Measurements from ENCODE around the gene TSNAXIP1. TPM values are rescaled to one million over a fixed set of nuclear protein-coding genes. Genes with fewer than 3 reads are reported as not detected.

Gene TSNAXIP1
- total and polyA plus RNA-seq, 4 donors = 0.09 to 1.5 (median 0.69) TPM

- Histone ChIP-seq H3K27ac (ENCODE audit: low read depth in 1 of 2, low read length in 2 of 2) (no peak overlapping the region), H3K36me3 (ENCODE audit: control insufficient read depth in 4 of 4, insufficient read depth in 3 of 4, low read depth in 1 of 4, low read length in 3 of 4) (peaks cover 0 to 25% (median 19%) of the 10 kb centered on the region in 4 donors), H3K9me3 (ENCODE audit: control insufficient read depth in 4 of 4, low read length in 3 of 4) (no peaks in the 10 kb centered on the region), H3K9ac (ENCODE audit: low read depth in 1 of 2, low read length in 2 of 2) (peak overlapping the region; percentile 74 to 85), H3K4me1 (ENCODE audit: control insufficient read depth in 4 of 4, insufficient read depth in 4 of 4, low read length in 3 of 4) (peaks cover 4 to 19% (median 10%) of the 10 kb centered on the region in 4 donors), H3K4me3 (ENCODE audit: low read depth in 1 of 3, low read length in 3 of 3) (peak overlapping the region; percentile 70 to 88 (median 87)), H3K27me3 (ENCODE audit: control insufficient read depth in 4 of 4, insufficient read depth in 4 of 4, low read length in 3 of 4) (no peaks in the 10 kb centered on the region)
- WGBS = under 1% methylated on average over 3 of the region's 3 CpGs
- no peak for DNase-seq (ENCODE audit: low spot score)
- TF ChIP-seq YY1 (IDR thresholded peaks at IDR 0.05) (no peak), SP1 (IDR thresholded peaks at IDR 0.05) (no peak), EGR1 (IDR thresholded peaks at IDR 0.05; ENCODE audit: low read depth in 2 of 2) (no peak), GABPA (IDR thresholded peaks at IDR 0.05 in 1 of 2, conservative IDR thresholded peaks at IDR 0.05 in 1 of 2) (no peak), NR2F2 (IDR thresholded peaks at IDR 0.05) (no peak), FOXA2 (IDR thresholded peaks at IDR 0.05) (no peak), CTCF (IDR thresholded peaks at IDR 0.05; ENCODE audit: low read depth, low read length, missing input control) (no peak), HNF4A (conservative IDR thresholded peaks at IDR 0.05) (no peak), ZBTB33 (IDR thresholded peaks at IDR 0.05) (no peak), JUND (IDR thresholded peaks at IDR 0.05) (no peak)
Measured at GRCh38 chr16:67833030-67833414, 26.3 kb downstream of the TSNAXIP1 start.

- Histone ChIP-seq H3K4me1 (ENCODE audit: control insufficient read depth in 4 of 4, insufficient read depth in 4 of 4, low read length in 3 of 4) (peaks cover 4 to 19% (median 10%) of the 10 kb centered on the region in 4 donors), H3K4me3 (ENCODE audit: low read depth in 1 of 3, low read length in 3 of 3) (peak overlapping the region; percentile 70 to 88 (median 87)), H3K9ac (ENCODE audit: low read depth in 1 of 2, low read length in 2 of 2) (peak overlapping the region; percentile 74 to 85), H3K36me3 (ENCODE audit: control insufficient read depth in 4 of 4, insufficient read depth in 3 of 4, low read depth in 1 of 4, low read length in 3 of 4) (peaks cover 0 to 20% (median 16%) of the 10 kb centered on the region in 4 donors), H3K27me3 (ENCODE audit: control insufficient read depth in 4 of 4, insufficient read depth in 4 of 4, low read length in 3 of 4) (no peaks in the 10 kb centered on the region), H3K27ac (ENCODE audit: low read depth in 1 of 2, low read length in 2 of 2) (peak overlapping the region in 1 of 2 donors; percentile 26), H3K9me3 (ENCODE audit: control insufficient read depth in 4 of 4, low read length in 3 of 4) (no peaks in the 10 kb centered on the region)
- DNase-seq (ENCODE audit: low spot score) = peak; percentile 96
- TF ChIP-seq TAF1 (conservative IDR thresholded peaks at IDR 0.05) (peak; percentile 25), JUND (IDR thresholded peaks at IDR 0.05) (no peak), RAD21 (IDR thresholded peaks at IDR 0.05) (peak in 1 of 2 donors; percentile 28), FOXA2 (IDR thresholded peaks at IDR 0.05) (no peak), GABPA (IDR thresholded peaks at IDR 0.05 in 1 of 2, conservative IDR thresholded peaks at IDR 0.05 in 1 of 2) (peak in 1 of 2 donors; percentile 56), YY1 (IDR thresholded peaks at IDR 0.05) (peak; percentile 94), ZBTB33 (IDR thresholded peaks at IDR 0.05) (peak; percentile 99)
- WGBS = under 1% methylated on average over 49 of the region's 49 CpGs
Measured at GRCh38 chr16:67833415-67834241, 26.9 kb downstream of the TSNAXIP1 start.
